NCI-H2107 treated with DMSO at 0.1 percent for 48 hours (cell line): ENCODE measurements around the gene DPM1.
"Not testable (repeated sequence)": the region's sequence is repeated elsewhere in the genome, so short reads cannot be mapped to it uniquely, and the experiment has no call there.

Experiments
- DNase-seq: peaks from one replicate; lab custom pipeline; 2025; ENCODE audit not compliant: unreplicated experiment; lab: John Stamatoyannopoulos, UW

Gene DPM1

DNA sequence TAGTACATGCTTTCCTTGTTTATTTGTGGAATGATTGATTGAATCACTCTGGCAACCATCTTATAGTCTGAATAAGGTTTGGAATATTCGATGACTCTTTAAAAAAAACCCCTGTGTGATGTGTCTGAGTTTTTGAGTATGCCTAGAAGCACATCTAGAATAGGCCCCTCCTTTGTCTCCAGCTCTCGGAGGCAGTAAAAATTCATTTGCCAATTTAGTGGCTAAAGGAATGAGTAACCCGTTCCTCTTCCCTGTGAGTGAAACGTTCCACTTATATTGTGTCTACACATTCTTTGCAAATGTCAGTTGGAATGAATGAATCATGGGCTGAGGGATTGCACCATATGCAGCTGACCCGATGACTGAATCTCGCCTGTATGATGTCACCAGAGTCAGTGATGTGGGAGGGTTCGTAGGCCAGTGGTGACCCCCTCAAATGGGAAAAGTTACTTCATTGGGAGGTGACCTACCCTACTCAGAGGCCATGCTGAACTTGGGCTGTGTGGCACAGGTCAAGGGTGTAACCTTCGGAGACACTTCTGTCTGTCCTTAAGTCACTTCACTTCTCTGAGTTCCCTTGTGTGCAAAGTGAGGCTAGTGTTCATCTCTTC, 21.8 kb upstream of the DPM1 start:
- no peak for DNase-seq

DNA sequence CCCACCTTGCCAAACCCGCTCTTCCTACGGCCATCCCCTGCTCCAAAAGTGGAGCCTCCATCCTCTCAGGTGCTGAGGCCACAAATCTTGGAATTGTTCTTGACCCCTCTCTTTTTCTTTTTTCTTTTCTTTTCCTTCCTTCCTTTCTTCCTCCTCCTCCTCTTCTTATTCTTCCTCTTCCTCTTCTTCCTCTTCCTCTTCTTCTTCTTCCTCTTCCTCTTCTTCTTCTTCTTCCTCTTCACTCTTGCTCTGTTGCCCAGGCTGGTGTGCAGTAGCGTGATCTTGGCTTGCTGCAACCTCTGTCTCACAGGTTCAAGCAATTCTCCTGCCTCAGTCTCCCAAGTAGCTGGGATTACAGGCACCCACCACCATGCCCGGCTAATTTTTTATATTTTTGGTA, 20.2 kb upstream of the DPM1 start:
- DNase-seq: not testable (repeated sequence)

DNA sequence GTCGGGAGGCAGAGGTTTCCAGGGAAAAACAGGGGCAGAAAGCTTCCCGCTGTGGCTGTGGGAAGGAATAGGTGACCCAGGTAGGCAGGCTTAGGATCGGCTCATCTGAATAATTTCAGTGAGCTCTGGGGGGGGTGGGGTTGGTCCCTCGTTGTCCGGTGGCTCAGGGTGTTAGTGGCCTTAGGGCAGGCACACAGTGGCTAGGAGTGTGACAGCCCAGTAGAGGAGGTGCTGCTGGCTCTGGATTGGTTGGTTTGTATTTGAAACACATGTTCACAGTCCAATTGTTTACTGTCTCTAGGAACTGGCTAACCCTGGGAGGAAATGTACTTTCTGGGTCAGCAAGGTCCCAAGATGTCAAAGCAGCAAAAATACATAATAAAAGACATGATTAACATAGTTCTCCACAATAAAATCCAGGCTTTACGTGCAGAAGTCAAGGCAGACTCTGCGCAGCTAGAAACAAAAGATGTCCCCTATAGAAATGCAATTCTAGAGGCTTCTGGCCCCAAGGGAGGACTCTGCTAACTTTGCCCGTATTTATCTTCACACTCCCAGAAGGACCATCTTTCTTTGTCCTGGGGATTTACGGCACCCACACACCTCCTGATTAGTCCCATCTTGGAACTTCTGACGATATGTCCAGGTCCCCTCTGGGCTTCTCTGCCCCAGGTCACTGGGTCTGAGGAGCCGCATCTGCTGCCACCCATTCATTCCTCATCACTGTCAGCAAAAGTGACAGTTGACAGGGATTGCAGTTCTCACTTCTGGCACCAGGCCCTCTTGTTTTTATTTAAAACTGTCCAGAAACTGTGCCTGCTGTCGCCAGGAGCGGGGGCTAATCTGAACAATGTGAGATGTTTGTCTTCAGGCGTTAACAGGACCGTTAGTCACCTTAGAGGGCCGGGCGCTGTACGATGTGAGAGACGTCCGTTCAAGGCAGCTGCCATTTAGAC, 19.0 kb upstream of the DPM1 start:
- DNase-seq: no peak

DNA sequence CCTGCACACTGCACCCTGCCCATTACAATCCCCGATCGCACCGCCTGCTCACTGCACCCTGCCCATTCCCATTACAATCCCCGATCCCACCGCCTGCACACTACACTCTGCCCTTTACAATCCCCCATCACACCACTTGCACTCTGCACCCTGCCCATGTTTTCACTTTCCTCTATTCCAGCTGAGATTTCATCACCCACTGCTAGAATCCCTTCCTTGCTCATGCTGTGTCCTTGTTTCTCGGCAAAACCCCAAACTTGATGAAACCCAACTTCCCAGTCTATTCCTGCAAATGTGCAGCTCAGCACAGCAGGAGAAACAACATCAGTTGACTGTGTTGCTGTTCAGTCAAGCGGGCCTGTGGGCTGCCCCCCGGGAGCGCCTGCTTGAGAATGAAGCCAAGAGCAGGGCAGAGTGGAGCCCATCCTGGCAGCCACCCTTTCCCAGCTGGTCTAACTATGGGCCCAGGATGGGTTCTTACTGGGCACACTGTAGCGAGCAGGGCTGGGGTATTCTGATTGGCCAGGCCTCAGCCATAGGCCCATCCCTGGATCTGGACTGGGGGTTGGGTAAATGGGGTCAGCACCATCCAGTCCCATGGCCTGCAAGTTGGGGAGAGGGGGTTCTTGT, 17.5 kb upstream of the DPM1 start:
- DNase-seq: no peak

DNA sequence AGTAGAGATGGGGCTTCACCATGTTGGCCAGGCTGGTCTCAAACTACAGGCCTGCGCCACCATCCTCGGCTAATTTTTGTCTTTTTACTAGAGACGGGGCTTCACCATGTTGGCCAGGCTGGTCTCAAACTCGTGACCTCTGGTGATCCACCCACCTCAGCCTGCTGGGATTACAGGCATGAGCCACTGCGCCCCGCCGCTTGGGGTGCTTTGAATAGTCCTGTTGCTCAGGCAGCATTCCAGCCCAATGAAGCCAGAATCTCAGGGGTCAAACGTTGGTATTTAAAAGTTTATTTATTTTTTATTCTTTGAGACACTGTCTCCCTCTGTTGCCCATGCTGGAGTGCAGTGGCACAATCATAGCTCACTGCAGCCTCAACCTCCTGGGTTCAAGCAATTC, 11.6 kb upstream of the DPM1 start:
- DNase-seq: no peak

DNA sequence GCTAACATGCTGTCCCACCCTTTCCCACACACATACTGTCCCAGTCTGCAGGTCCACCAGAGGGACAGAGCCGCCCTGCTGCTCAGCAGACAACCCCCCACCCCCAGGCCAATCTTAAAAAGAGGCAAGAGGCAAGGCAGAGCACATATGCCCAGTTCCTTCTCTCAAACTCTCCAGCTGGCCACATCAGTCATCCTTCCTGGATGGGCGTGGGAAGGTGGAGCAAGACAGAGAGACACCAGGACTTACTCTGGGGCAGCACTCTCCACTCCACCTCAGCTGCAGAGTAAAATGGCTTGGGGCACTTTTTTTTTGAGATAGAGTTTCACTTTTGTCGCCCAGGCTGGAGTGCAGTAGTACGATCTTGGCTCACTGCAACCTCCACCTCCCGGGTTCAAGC, 11.1 kb upstream of the DPM1 start:
- no peak for DNase-seq

DNA sequence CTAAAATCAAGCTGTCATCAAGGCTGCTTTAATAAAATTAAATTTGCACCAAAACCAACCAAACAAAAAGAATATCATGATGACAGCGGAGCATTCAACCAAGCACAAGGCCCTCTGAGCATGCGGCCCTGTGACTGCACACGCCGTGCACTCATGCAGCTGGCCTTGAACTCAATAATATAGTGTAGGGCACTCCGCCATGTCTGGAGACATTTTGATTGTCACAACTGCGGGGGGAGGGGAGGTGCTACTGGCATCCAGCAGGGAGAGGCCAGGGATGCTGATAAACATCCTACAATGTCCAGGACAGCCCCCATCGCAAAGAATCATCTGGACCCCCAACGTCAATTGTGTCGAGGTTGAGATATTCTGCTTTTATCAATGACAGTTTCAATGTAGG, 10.0 kb upstream of the DPM1 start:
- no peak for DNase-seq

DNA sequence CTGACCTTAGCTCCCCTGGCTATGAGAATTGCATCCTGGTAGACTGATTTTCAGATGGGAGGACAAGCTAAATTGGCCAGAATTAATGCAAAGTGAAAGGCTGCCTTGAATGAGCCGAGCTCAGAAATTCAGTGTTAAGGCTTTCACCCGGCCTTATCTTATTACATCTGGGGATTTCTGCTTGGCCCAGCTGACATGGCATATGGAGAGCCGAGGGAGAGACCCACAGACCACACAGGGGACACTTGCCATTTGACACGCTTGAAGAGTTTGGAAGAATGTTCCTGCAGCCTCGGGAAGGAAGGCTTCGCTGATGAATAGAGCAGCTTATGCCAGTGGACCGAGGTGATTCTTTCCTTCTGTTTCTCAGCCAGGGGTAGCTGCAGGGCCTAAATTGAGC, 9.3 kb upstream of the DPM1 start:
- DNase-seq: no peak

DNA sequence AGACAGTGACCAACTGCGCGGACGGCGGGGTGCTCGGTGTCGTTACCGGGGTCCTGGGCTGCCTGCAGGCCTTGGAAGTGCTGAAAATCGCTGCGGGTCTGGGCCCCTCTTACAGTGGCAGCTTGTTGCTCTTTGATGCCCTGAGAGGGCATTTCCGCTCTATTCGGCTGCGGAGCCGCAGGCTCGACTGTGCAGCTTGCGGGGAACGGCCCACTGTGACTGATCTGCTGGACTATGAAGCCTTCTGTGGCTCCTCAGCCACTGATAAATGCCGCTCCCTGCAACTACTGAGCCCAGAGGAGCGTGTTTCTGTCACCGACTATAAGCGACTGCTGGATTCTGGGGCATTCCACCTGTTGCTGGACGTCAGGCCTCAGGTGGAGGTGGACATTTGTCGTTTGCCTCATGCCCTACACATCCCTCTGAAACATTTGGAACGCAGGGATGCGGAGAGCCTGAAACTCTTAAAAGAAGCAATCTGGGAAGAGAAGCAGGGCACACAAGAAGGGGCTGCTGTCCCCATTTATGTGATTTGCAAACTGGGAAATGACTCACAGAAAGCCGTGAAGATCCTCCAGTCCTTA, 1.3 kb upstream of the DPM1 start:
- no peak for DNase-seq

DNA sequence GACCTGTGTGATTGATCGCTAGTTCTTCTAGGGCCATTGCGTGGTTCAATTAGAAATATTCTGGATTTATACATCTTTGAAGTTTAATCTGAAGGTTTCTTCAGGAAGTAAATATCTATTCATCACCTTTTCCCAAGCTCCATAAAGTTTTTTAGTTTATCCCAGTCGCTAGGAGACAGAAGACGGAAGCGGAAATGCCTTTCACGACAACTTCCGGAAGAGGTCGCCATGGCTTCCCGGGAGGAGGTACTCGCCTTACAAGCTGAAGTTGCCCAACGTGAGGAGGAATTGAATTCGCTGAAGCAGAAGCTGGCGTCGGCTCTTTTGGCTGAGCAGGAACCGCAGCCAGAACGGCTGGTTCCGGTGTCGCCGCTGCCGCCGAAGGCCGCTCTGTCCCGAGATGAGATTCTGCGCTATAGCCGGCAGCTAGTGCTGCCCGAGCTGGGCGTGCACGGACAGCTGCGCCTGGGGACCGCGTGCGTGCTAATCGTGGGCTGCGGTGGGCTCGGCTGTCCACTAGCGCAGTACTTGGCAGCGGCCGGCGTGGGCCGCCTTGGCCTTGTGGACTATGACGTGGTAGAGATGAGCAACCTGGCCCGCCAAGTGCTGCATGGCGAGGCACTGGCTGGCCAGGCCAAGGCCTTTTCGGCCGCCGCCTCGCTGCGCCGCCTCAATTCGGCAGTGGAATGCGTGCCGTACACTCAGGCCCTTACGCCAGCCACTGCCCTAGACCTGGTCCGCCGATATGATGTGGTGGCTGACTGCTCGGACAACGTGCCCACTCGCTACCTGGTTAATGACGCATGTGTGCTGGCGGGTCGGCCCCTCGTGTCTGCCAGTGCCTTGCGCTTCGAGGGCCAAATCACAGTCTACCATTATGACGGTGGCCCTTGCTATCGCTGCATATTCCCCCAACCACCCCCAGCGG, 547 bp upstream of the DPM1 start, which contains the start of gene MOCS3:
MOCS3 (plus strand) TSS at position 204 of the 928 bp plus-strand sequence; CDS start at position 229, 25 bp downstream.
- DNase-seq: peak; percentile 89

DNA sequence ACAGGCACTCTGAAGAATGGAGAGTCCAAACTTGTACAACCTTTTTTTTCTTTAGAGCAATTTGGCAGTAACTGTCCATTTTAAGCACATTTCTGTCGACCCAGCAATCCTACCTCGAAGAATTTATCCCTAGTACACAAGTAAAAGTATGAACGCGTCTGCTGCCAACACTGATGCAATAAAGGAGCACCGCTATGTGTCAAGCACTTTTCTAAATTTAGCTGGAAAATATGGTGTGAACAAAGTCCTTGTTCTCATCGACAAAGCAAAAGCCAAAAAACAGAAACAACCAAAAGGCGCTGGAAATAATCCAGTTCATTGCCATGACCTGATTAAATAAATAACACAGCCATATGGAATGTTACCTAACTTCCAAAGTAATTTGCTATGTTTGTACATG, 1.1 kb downstream of the DPM1 start:
- DNase-seq: no peak

DNA sequence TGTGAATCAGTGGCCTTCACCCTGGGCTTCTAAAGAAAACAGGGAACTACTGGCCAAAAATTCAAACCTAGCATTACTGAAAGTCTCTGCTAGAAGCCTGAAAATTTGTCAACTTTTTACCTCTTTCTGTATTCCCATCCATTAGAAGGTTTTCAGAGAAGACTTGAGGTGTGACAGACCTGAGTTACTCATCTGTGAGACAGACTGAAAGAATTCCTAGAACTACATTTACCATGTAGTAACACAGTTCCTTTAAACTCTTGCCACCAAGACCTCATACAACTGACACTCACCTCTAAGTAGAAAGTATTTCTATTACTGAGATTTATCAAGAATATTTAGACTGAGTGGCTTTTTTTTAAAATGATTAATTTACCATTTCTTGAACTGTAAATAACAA, 4.5 kb downstream of the DPM1 start:
- DNase-seq: no peak

DNA sequence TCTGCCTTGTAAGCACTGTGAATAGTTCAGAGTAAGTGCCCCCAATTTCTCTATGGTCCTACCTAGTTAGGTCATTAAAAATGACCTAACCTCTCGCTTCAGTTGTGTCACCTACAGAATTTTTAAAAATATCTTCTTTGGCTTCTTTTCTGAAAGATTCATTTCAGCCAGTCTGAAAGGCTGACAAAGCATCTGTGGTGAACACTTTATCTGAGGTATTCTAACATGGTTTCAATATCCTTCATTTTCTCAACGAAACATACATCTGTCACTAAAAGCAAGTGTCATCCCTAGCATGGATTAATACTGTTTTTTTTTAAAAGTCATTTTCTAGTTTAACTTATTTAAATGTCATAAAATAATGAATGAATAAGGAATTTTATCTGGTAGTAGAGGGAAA, 5.1 kb downstream of the DPM1 start:
- DNase-seq: no peak

DNA sequence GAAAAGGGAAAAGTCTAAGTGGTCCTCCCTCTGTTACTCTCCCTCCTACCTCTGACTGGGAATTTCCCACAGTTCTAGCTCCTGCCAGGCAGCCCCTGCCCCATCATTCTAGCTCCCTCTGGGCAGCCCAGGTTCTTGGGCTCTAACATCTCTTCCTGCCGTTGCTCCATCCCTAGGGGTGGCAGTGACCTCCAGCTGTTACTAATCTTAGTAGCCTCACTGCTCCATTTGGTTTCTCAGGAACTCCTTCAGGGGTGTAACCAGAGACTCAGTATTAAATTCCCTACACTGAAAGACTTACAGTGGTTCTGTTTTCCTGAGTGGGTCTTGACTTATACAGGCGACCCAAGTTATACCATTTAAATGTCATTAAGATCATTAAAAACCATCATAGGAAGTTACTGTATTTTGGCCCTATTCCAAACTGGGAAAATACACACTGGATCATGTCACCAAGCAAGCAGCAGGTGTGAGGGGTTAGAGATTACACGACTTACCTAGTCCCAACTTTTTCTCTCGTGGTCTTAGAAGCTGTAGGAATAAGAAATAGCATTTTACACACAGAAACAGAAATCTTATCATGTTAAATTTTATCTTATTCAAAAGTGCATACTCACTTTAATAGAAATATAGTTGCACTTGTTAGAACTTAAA, 10.1 kb downstream of the DPM1 start:
- DNase-seq: no peak

DNA sequence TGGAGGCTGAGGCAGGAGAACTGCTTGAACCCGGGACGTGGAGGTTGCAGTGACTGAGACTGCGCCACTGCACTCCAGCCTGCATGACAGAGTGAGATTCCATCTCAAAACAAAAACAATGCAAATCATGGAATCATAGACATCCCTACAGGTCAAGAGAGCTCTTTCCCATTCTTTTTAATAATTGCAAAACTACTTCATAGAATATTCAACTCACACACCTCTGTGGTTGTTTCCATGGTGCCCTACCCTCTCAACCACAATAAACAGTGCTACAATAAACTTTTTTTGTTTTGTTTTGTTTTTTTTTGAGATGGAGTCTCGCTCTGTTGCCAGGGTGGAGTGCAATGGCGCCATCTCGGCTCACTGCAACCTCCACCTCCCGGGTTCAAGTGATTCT, 15.3 kb downstream of the DPM1 start:
- no peak for DNase-seq

DNA sequence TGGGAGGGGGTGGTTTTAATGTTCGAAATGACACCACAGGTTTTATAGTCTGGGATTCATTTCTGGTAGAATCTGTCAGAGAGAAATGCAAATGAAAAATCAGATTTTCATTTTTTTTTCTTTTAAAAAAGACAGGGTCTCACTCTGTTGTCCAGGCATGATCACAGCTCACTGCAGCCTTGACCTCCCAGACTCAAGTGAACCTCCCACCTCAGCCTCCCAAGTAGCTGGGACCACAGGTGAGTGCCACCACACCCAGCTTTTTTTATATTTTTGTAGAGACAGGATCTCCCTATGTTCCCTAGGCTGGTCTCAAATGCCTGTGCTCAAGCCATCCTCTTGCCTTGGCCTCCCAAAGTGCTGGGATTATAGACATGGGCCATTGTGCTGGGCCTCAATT, 24.7 kb downstream of the DPM1 start:
- no peak for DNase-seq

DNA sequence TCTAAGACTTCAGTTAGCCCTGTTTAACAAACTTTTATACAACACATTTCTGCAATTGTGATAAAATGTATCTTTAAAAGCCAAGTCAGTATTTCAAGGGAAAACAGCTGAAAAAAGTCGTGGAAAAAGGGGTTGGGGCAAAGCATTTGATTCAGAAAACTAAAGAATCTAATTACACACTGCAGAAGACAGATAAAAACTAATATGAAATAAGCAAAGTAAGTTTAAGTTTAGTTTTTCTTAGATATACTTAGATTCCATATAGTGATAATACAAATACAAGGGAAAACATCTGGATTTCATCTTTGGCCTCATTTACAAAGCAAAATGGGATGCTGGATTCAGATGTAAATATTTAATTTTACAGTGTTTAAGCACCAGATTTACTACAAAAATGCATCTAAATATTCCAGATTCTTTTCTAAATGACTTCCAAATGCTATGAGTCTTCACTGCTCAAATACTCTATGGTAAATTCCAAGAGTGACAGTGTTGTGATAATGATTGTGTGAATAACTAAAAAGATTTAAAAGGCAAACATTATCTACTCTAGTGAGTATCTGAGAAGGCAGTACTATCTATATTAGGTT, 25.5 kb downstream of the DPM1 start:
- DNase-seq: no peak

DNA sequence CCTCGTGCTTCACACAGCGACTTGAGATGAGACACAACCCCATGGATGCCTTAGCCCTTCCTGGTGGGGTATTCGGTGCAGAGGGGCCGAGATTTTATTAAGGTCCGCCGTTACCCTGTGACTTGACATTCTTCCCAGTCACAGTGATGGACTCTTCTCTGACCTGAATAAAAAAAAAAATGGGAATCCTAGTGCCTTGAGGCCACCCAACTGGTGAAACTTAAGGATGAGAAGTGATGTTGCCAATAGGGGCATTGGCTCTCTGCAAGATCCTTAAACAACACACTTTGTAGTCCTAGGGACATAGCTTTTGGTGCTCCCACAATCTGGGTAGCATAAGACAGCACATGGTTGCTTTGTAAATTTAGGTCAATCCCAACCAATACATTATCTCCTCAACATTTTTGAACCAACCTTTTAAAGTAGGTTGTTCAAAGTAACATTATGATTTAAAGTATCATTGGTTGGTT, 26.3 kb downstream of the DPM1 start:
- DNase-seq: no peak

DNA sequence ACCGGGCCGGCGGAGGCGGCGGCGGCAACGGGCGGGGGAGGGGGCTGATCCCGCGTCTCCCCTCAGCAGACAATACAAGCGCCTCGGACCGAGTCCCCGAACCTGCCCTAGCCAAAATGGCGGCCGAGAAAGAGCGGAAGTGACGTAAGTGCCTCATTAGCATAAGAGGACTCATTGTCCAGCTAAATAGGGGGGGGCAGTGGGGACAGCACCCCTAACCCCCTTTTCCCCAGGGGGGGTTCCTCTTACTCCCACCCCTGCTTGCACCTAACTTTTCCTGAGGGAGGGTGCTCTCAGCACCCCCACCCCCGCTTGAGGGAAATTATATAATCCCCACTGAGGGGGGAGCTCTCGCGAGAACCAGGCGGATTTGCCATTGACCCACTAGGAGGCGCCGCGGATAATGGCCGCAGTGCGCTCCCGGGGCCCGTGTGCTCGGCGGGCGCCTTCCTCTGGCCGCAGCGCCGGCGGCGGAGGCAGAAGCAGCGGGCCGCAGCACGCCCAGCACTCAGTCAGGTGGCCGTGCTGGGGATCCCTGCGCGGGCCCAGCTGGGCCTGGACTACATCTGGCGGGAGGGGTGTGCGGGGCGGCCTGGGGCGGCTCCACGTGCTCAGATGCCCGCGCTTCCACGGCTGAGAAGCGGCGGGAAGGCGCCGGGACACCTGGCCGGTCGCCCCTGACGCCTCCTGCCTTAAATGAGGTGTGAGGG, 26.9 kb downstream of the DPM1 start, which contains the start of gene ADNP:
ADNP (minus strand) TSS at position 132 of the 710 bp plus-strand sequence. CDS start 27,441 bp downstream, outside the sequence.
- DNase-seq: peak; percentile 97
